Measurements from ENCODE around the gene CCDC12.

DNA sequence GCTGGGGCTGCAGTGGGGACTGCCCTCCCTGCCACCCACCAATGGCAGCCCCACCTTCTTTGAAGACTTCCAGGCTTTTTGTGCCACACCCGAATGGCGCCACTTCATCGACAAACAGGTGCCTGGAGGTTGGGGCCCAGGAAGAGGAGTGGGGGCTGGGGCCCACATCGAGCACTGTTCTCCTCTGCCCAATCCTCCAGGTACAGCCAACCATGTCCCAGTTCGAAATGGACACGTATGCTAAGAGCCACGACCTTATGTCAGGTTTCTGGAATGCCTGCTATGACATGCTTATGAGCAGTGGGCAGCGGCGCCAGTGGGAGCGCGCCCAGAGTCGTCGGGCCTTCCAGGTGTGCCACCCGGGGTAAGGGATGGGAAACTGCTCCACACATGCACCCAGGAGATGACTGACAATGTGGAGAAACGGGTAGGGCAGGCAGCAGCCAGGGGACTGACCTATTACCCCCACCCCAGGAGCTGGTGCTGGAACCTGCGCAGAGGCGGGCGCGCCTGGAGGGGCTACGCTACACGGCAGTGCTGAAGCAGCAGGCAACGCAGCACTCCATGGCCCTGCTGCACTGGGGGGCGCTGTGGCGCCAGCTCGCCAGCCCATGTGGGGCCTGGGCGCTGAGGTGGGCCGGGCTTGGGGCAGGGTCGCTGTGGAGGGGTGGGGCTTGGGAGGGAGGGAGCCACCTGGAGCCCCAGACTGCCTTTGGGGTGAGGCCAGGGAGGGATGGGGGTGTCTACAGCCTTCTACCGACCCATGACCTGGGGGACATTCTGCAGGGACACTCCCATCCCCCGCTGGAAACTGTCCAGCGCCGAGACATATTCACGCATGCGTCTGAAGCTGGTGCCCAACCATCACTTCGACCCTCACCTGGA, 25.9 kb upstream of the CCDC12 start:
- TF ChIP-seq, protein P1, sequence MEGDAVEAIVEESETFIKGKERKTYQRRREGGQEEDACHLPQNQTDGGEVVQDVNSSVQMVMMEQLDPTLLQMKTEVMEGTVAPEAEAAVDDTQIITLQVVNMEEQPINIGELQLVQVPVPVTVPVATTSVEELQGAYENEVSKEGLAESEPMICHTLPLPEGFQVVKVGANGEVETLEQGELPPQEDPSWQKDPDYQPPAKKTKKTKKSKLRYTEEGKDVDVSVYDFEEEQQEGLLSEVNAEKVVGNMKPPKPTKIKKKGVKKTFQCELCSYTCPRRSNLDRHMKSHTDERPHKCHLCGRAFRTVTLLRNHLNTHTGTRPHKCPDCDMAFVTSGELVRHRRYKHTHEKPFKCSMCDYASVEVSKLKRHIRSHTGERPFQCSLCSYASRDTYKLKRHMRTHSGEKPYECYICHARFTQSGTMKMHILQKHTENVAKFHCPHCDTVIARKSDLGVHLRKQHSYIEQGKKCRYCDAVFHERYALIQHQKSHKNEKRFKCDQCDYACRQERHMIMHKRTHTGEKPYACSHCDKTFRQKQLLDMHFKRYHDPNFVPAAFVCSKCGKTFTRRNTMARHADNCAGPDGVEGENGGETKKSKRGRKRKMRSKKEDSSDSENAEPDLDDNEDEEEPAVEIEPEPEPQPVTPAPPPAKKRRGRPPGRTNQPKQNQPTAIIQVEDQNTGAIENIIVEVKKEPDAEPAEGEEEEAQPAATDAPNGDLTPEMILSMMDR (IDR thresholded peaks at IDR 0.05): no peak
- TF ChIP-seq POLR2A (IDR thresholded peaks at IDR 0.05): no peak
